Activated CD8-positive, alpha-beta memory T cell treated with anti-CD3 and anti-CD28 coated beads for 1 hour (primary cell): ENCODE results near the gene TMEM242.

Source experiments
- DNase-seq, 2 donors: peaks; one replicate each; pipeline ENCODE4 v3.0.0-alpha.2; 2020; ENCODE audit warnings: low read depth in 1 of 2; ENCODE audit errors: extremely low read depth in 1 of 2

Gene TMEM242

DNA sequence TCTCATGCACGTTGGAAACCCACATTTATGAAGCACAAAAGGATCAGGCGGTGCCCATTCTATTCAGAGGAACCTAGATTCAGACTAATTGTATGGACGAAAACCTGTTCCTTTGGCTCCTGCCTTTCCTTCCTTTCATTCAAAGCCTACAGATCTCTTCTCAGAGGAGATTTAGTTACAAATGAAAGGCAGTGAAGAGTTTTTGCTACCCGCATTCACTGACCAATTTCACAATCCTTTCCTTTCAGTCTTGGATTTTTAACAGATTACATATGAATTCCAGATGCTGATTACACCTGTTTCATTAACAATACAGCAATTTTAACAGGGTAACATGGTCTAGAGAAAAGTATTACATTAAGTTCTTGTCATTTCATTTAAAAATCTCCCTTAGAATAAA, 32.0 kb downstream of the TMEM242 start:
- DNase-seq: no peak

DNA sequence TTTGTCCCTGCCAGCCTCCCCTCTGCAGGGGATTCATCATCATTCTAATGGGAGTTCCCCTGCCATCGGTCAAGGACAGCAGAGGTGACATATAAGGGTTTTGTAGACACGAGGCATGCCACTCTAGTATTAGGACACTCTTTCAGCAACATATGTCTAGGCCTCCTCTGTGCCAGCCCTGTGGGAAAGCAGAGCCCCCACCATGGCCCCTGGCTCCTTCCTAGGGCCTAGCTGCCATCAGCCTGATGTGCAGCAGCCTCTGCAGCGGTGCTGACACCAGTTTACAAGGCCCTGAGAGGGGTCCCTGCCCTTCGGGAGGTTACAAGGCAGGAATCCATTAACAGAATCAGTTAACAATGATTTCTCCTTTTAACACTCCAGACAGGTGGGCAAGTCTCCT, 32.5 kb downstream of the TMEM242 start:
- no peak for DNase-seq

DNA sequence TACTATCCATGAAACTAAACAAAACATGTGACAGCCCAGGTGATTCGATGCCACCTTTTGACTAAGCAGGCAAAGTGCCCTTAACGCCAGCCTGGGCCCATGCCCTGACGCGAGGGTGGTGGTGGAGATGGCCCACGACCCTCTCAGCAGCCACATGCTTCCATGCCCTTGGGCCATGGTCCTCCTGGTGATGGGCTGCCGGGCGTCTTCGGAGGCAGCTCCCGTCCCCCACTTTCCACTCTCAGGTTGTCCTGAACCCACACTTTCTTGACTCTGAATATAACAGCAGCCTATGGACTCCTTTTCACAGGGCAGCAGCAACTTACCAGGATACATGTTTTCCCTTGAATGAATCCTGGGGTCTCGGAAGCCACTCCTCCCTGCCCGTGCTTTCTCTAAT, 33.6 kb downstream of the TMEM242 start:
- no peak for DNase-seq

DNA sequence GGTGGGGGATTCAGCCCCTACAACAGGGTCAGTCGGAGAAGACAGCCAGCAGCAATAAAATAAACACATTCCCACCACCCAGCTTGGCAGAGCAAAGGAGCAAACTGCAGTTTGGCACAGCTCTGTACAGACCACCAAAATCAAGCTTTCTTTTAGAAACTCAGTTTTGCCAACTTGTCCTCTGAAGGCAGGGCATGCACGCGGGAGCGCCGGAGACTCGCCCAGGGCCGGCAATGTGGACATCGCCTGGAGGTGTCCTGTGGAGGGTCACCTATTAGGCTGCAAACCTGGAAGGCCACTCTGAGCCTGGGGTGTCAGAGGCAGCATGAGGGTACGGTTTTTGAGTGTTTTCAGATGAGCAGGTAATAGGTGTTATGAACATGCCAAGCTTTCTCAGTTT, 34.7 kb downstream of the TMEM242 start:
- DNase-seq: no peak

DNA sequence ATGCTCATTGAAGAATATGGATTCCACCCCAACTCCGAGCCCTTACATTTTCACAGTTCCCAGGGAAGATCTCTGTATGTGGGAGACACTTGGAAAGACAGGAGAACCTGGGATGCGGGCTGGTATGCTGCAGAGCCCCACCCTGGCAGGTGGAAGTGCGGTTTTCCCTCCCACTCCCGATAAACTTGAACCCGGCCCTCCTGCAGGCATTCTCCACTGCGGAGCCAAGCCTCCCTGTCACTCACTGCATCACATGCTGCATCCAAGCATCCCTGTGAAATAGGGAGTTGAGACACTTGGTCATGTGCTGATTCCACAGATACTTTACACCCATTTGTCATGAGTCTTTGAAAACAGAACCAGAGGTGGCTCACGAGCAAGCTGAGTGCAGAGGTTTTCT, 35.4 kb downstream of the TMEM242 start:
- no peak for DNase-seq

DNA sequence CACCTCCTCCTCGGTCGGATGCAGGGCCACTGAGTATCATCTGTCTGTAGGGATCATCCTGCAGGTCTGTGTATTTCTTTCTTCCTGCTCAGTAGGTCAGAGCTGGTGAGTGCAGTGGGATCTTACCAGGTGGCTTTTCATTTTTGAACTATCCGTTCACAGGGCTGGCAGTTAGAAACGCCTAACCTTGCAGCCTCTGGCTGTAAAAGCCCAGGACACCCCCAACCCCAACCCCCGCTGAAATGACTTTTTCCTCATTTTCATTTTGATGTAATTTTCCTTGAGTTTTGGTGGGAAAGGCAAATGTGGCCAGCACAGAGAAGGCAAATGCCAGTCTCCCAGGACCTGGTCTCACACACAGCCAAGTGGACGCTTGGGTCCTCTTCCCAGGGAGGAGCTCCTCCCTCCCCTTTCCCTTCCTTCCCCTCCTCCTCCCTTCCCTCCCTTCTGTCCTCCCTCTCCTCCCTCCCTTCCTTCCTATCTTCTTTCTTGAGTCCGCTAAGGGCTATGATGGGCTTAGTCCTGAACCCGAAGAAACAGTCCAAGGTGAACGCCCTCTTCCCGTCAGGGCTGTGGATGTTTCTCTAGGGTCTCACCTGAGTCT, 36.0 kb downstream of the TMEM242 start:
- no peak for DNase-seq

DNA sequence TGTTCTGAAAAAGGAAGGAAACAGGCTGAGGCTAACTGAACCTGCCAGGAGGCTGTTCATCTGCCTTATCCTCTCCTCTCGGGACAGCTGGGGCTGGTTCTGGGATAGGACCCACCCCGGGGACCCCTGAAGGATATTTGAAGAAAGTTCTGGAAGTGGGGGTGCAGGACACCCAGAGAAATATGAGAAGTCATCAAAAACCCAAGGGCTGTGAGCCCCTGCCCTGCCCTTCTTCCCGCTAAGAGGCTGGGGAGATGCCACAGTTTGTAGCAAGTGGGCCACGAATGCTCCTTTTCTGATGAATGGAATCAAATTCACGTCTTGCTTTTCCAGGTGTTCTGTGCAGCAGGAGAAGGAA, 37.9 kb downstream of the TMEM242 start:
- DNase-seq: no peak

DNA sequence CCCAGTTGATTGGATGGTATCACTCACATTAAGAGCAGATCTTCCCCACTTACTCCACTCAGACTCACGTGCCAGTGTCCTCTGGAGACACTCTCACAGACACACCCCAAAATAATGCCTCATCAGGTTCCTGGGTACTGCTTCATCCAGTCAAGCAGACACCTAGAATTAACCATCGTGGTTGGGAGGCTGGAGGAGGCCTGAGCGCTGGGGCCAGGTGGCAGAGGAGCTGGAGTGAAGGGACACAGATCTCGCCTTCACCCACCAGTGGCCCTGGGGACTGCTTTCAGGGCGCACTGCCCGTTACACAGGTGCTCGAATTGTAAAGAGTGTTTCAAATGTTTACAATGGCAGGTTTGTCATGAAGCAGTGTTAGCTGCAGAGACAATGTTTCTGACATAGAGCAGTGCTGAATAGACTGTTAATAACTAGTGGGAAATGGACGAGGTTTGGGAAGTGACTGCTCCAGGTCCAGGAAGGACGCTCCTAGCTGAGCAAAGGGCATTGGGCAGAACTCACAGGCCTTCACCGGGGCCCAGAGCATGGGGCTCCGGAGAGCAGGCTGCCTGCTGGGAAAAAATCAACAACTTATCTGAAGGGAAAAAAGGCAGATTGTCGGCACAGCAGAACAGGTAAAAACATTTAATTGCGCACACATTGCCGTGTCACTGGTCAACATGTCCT, 38.4 kb downstream of the TMEM242 start:
- no peak for DNase-seq

DNA sequence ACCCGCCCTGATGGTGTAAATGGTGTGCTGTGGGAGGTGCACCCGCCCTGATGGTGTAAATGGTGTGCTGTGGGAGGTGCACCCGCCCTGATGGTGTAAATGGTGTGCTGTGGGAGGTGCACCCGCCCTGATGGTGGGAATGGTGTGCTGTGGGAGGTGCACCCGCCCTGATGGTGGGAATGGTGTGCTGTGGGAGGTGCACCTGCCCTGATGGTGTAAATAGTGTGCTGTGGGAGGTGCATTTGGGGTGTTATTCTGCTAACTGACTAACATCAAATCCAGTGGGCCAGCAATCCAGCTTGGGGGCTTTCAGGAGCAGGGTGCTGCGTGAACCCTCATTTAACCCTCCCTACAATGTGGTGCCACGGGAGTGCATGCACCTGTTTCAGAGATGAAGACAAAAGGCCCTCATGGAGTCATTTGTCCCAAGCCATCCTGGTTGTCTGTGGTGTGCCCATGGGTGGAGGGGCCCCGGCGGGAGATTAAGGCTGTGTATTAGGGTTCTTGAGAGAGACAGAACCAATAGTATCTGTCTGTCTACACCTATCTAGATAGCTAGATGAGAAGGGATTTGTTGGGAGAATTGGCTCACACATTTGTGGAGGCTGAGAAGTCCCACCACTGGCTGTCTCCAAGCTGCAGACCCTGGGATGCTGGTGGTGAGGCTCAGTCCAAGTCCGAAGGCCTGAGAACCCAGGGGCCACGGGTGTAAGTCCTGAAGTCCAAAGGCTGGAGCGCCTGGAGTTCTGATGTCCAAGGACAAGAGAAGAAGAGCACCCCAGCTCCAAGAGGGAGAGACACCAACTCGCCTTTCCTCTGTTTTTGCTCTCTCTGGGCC, 39.2 kb downstream of the TMEM242 start:
- DNase-seq: no peak

DNA sequence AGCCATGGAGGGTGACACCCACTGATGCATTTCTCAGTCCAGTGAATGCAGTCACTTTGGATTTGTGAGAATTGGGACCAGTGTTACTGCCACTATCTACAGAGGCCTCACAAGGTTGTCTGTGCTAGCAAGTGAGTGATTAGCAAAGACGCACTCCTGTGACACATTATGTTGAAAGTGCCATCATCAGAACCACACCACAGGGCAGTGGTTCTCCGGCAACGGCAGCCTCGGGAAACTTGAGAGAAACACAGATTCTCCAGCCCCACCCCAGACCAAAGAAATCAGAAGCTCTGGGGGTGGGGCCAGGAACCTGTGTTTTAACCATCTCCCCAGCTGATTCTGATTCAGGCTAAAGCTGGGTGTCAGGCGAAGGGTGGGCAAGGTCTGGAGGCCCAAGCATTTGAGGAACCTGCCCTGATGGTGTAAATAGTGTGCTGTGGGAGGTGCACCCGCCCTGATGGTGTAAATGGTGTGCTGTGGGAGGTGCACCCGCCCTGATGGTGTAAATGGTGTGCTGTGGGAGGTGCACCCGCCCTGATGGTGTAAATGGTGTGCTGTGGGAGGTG, 39.9 kb downstream of the TMEM242 start:
- no peak for DNase-seq

DNA sequence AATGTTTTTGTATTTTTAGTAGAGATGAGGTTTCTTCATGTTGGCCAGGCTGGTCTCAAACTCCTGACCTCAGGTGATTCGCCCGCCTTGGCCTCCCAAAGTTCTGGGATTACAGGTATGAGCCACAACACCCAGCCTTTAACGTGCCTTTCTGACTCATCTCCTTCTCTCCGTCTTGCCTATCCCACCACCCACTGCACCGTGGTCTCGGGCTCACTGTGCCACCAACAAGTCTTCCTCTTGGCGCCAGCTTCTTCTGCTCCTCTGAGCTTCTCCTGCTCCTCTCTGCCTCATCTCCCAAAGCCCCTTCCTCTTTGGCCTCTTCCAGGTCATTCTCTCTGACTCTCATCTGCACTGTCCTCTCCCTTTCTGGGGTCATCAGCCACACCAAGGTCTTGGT, 41.0 kb downstream of the TMEM242 start:
- no peak for DNase-seq

DNA sequence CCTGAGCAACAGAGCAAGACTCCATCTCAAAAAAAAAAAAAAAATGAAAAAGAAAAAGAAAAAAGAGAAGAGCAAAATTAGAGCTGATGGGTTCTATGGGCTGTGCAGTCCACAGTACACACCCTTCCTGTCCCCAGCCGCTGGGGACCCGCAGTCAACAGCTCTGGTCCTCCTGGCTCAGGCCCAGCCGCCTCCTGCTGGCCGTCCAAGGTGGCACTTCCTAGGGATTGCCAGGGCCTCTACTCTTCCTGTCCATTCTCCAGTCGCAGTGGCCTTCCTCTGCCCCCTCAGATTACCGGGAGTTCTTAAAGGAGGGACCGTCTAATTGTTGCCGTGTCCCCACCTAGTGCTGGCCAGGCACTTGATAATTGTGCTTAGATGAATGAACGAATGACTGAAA, 41.7 kb downstream of the TMEM242 start:
- no peak for DNase-seq

DNA sequence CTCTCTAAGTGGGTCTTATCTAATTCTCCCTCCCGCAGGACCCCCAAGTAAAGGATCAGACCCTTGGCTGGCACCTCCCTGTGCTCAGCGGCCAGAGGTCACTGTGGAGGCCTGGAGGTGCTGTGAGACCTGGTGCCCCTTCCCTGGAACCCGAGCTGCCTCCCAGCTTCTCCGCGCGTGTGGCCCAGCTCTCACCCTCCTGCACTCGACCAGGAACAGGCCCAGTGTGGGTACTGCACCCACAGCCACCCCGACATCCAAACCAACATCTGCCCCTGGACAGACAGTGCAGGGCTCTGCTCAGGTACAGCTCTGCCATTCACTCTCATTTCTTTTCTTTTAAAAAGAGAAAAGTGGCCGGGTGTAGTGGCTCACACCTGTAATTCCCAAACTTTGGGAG, 42.4 kb downstream of the TMEM242 start:
- DNase-seq: no peak

DNA sequence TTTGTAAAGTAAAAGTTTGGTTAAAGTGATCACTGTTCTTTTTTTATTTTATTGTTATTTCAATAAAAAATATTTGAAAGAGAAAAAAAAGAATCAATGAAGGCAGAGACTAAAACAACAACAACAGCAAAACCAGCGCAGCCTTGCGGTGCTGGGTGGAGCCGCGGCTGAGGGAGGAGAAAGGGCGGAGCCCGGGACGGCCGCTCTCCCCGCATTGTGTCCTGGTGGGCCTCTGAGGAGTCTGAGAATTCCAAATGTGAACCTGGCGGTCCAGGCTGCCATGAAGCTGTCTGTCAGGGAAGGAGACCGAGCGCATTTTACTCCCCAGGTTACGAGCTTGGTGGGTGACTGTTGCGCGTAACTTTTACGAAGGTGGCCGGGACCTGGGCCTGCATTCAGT, 43.2 kb downstream of the TMEM242 start:
- no peak for DNase-seq

DNA sequence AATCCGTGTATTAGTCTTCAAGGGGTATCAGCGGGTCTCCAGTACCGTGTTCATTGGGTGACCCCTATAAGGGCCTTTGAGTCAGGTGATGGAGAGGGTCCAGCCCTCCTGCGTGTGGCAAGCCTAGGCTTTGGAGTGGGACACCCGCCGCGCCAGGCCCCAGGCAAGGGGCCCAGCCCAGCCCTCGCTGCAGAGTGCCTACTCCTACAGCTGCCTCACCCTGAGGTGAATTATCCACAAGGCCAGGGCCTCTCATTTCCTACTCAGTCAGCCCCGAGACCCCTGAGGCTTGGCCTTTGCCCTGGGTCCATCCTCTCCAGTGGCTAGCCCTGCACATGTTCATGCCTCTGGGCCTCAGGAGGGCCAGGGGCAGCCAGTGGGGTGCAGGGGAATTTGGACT, 45.1 kb downstream of the TMEM242 start:
- no peak for DNase-seq

DNA sequence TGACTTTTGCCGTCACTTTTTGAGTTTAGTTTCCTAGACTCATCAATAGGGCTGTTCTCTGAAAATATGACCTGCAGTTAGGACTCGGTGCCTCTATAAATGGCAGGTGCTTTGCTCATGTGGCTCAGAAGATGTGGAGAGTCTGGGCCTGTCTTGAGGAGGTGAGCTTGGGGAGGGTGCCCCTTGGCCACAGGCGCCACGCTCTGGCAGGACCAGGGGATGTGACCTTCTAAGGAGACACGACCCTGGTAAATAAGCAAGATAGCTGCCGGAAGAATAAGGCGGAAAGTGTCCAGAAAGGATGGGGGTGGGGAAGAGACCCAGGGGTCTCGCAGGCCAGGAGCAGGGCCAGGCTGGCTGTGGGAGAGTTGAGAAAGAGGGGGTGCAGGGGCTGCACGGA, 46.6 kb downstream of the TMEM242 start:
- no peak for DNase-seq

DNA sequence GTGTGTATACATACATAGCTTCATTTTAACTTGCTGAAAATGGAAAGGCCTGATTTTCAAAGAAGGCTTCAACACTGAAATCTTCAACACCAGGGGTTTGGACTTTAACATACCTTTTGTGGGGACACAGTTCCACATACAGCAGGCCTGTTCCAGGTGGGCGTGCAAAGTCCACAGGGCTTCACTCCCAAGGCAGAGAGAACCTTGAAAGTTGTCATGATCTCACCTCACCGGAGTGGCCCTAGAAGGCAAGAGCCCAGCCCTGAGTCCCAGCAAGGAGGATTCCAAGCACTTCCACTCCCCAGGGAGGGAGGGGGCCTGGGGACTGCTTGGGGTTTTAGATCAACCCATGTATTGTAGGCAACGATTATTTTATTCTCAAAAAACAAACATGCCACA, 47.2 kb downstream of the TMEM242 start:
- DNase-seq: no peak

DNA sequence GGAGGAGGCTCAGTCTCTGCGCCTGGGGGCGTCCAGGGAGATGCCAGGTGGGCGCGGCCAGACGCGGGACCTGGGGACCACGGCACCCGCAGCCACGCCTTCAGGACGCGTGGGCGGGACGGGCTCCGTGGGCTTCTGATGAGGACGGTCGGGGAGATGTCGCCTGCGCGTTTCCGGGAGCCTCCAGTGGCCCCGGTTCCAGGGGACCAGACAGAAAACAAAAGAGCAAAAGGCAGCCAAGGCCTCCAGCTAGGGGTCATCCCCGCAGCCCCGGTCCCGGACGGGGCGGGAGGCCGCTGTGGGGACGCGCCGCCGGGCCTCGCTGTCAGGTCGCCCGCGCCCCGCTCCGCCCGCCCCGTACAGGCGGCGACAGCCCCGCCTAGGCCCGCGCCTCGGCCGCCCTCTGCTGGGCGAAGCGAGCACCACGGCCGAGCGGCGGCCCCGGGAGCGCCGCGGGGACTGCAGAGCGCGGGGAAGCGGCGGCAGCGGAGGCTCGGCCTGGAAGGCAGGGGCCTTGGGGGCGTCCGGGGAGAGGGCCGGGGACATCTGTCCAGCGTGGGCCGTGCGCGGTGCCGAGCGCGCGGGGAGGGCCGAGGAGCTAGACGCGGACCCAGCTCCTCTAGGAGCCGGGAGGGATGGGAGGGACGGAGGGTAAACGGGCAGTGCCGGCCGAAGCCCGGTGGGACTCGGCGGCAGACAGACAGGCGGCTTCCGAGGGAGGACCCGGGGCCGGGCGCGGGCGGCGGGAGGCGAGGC, 48.7 kb downstream of the TMEM242 start:
- peak; percentile 60 to 77 for DNase-seq

DNA sequence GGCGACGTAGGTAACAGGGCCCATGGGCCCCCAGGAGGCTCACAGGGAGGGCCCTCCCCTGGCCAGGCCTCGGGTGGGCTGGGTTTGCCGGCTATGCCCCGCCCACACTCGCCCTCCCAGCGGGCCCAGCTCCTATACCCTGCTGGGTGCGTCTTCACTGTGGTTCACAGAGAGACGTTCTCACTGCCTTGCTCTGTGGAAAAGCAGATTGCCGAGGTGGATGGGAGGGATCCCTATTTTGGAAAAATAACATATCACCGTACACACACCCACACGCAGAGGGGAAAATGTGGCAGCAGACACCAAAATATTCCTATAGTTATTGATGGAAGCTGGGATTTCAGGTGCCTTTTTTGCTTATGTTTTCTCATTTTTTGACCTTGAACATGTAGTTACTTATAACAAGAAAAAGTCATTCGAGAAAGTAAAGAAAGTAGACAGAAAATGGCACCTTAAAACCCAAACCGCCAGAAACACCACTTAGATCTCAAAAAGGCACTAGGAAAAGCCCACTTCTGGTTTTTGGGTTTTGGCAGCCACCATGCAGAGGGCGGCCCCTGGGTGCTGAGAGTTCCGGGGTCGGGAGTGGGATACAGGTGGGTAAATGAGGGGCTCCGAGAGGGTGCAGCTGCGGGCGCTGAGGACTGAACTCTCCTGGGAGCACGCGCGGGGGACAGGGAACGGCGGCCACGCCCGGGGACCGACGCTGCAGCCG, 49.4 kb downstream of the TMEM242 start:
- peak in 1 of 2 donors; percentile 57 for DNase-seq
